H1 (cell line): Measurements from ENCODE around the gene IL17D. TPM values are rescaled to one million over a fixed set of nuclear protein-coding genes. Genes with fewer than 3 reads are reported as not detected.

Experiments
- CTCF ChIA-PET: fragments of 300-600 bp; sonication (Branson Sonifier 250); formaldehyde crosslinking; loops from one replicate; lab custom pipeline; 2021; ENCODE audit not compliant: partially characterized antibody; lab: Charles Lee
- POLR2A ChIA-PET: fragments of 300-600 bp; sonication (Branson Sonifier 250); formaldehyde crosslinking; loops from one replicate; lab custom pipeline; 2021; ENCODE audit warnings: inconsistent platforms; ENCODE audit not compliant: partially characterized antibody; lab: Charles Lee
- DNase-seq, 2 experiments: peaks; one replicate each; pipeline versions ENCODE4 v3.0.0 to v3.0.0-alpha.2; 2010 to 2022; ENCODE audit warnings: low spot score in 2 of 2, low read depth in 1 of 2, mixed read lengths in 1 of 2
- FAIRE-seq: peaks from 2 replicates; lab custom pipeline; 2011; peaks lifted over from hg19 to GRCh38; lab: Jason Lieb, UNC
- H2AFZ ChIP-seq: 2 replicates; pipeline ENCODE4 v1.8.1; 2012; ENCODE audit warnings: low read length, inconsistent platforms
- H2AK5ac ChIP-seq: 2 replicates; pipeline ENCODE4 v1.6.1; 2013; ENCODE audit warnings: low read depth, low read length
- H2BK120ac ChIP-seq: replicated peaks from 2 replicates; pipeline ENCODE3; 2013; ENCODE audit warnings: low read depth, low read length, inconsistent platforms
- H2BK12ac ChIP-seq: 2 replicates; pipeline ENCODE4 v1.6.1; 2013; ENCODE audit warnings: low read depth, low read length
- H2BK15ac ChIP-seq: 2 replicates; pipeline ENCODE4 v1.6.1; 2013; ENCODE audit warnings: low read length
- H2BK20ac ChIP-seq: 2 replicates; pipeline ENCODE4 v1.6.1; 2013; ENCODE audit warnings: low read length
- H2BK5ac ChIP-seq: 2 replicates; pipeline ENCODE4 v1.6.1; 2013; ENCODE audit warnings: low read depth, low read length
- H3K14ac ChIP-seq: 2 replicates; pipeline ENCODE4 v1.6.1; 2013; ENCODE audit warnings: inconsistent platforms; ENCODE audit not compliant: insufficient read length
- H3K18ac ChIP-seq: 2 replicates; pipeline ENCODE4 v1.6.1; 2013; ENCODE audit warnings: low read length; ENCODE audit errors: extremely low read depth
- H3K23ac ChIP-seq: 2 replicates; pipeline ENCODE4 v1.6.1; 2013; ENCODE audit warnings: inconsistent platforms; ENCODE audit not compliant: insufficient read length
- H3K23me2 ChIP-seq: 2 replicates; pipeline ENCODE4 v1.6.1; 2013; ENCODE audit warnings: low read depth, low read length
- H3K27ac ChIP-seq: 2 replicates; pipeline ENCODE4 v1.6.1; 2011; ENCODE audit warnings: low read depth, low read length, inconsistent platforms
- H3K27me3 ChIP-seq, 4 experiments: replicated peaks in 1 of 4; 1 replicate in 1 of 4; 2 replicates in 3 of 4; pipeline versions ENCODE4 v1.6.1 to v1.8.1; 2011 to 2013; ENCODE audit warnings: low read length in 3 of 4, mild to moderate bottlenecking in 3 of 4, inconsistent platforms in 2 of 4, mixed read lengths in 2 of 4, moderate library complexity in 1 of 4; ENCODE audit not compliant: control insufficient read depth in 3 of 4, insufficient read depth in 3 of 4; ENCODE audit errors: extremely low read depth in 1 of 4
- H3K36me3 ChIP-seq, 4 experiments: 2 replicates each; pipeline versions ENCODE4 v1.6.1 to v1.8.1; 2011 to 2013; ENCODE audit warnings: mild to moderate bottlenecking in 4 of 4, low read length in 3 of 4, moderate library complexity in 2 of 4, control low read depth in 1 of 4, inconsistent platforms in 1 of 4; ENCODE audit not compliant: insufficient read depth in 4 of 4, control insufficient read depth in 2 of 4
- H3K4ac ChIP-seq: replicated peaks from 2 replicates; pipeline ENCODE3; 2013; ENCODE audit warnings: low read length, low read depth, mixed read lengths, inconsistent platforms; ENCODE audit not compliant: insufficient read length
- H3K4me1 ChIP-seq, 4 experiments: replicated peaks in 1 of 4; 1 replicate in 1 of 4; 2 replicates in 3 of 4; pipeline versions ENCODE4 v1.6.1 to v1.8.1; 2011 to 2013; ENCODE audit warnings: low read length in 3 of 4, inconsistent platforms in 2 of 4, mixed read lengths in 1 of 4; ENCODE audit not compliant: insufficient read depth in 4 of 4, control insufficient read depth in 3 of 4
- H3K4me2 ChIP-seq, 2 experiments: 2 replicates each; pipeline versions ENCODE4 v1.6.1 to v1.8.1; 2011 to 2013; ENCODE audit warnings: low read depth in 2 of 2, low read length in 2 of 2, control low read depth in 1 of 2, inconsistent platforms in 1 of 2, mild to moderate bottlenecking in 1 of 2; ENCODE audit not compliant: insufficient read depth in 1 of 2
- H3K4me3 ChIP-seq, 4 experiments: fragments of 200-600, 300-600 bp in 1 of 4; sonication (generic), shearing (Covaris generic), sonication (Bioruptor Twin) in 1 of 4; 2 replicates each; pipeline versions ENCODE4 v1.5.1 to v1.8.1; 2011 to 2016; ENCODE audit warnings: low read length in 4 of 4, low read depth in 3 of 4, control low read depth in 2 of 4, inconsistent platforms in 2 of 4, mild to moderate bottlenecking in 2 of 4, mixed read lengths in 1 of 4, moderate library complexity in 1 of 4; ENCODE audit not compliant: insufficient read depth in 2 of 4; ENCODE audit errors: extremely low read depth in 1 of 4
- H3K56ac ChIP-seq: replicated peaks from 2 replicates; pipeline ENCODE3; 2013; ENCODE audit warnings: low read depth, mild to moderate bottlenecking, mixed read lengths, low read length, inconsistent platforms; ENCODE audit not compliant: insufficient read length
- H3K79me1 ChIP-seq: 2 replicates; pipeline ENCODE4 v1.6.1; 2013; ENCODE audit warnings: low read depth, low read length, control low read depth
- H3K79me2 ChIP-seq, 2 experiments: 2 replicates each; pipeline versions ENCODE4 v1.6.1 to v1.8.1; 2012 to 2013; ENCODE audit warnings: low read length in 2 of 2, mild to moderate bottlenecking in 2 of 2, inconsistent platforms in 1 of 2; ENCODE audit not compliant: insufficient read depth in 2 of 2, control insufficient read depth in 1 of 2
- H3K9ac ChIP-seq, 4 experiments: replicated peaks in 1 of 4; 1 replicate in 1 of 4; 2 replicates in 3 of 4; pipeline versions ENCODE4 v1.6.1 to v1.8.1; 2011 to 2013; ENCODE audit warnings: low read depth in 3 of 4, low read length in 3 of 4, control low read depth in 2 of 4, mild to moderate bottlenecking in 2 of 4, moderate library complexity in 2 of 4, inconsistent platforms in 1 of 4; ENCODE audit errors: extremely low read depth in 1 of 4
- H3K9me3 ChIP-seq, 2 experiments: 2 replicates each; pipeline versions ENCODE4 v1.6.1 to v1.8.1; 2012 to 2013; ENCODE audit warnings: mild to moderate bottlenecking in 2 of 2, moderate library complexity in 2 of 2, control low read depth in 1 of 2, inconsistent platforms in 1 of 2, low read depth in 1 of 2, low read length in 1 of 2, mixed read lengths in 1 of 2; ENCODE audit not compliant: insufficient read depth in 2 of 2
- H4K20me1 ChIP-seq, 2 experiments: replicated peaks in 1 of 2; 2 replicates each; pipeline versions ENCODE3 to v1.8.1; 2011 to 2013; ENCODE audit warnings: inconsistent platforms in 2 of 2, low read length in 2 of 2, mild to moderate bottlenecking in 1 of 2; ENCODE audit not compliant: insufficient read depth in 2 of 2, control insufficient read depth in 1 of 2
- H4K5ac ChIP-seq: 2 replicates; pipeline ENCODE4 v1.6.1; 2013; ENCODE audit warnings: low read length, low read depth, mixed read lengths, inconsistent platforms; ENCODE audit not compliant: insufficient read length
- H4K8ac ChIP-seq: 2 replicates; pipeline ENCODE4 v1.8.0; 2013; ENCODE audit warnings: mild to moderate bottlenecking, moderate library complexity, low read length, inconsistent platforms; ENCODE audit not compliant: insufficient read depth; ENCODE audit errors: extremely low read depth
- H4K91ac ChIP-seq: replicated peaks from 2 replicates; pipeline ENCODE3; 2013; ENCODE audit warnings: low read length, mixed read lengths, inconsistent platforms; ENCODE audit not compliant: insufficient read length
- CTBP2 ChIP-seq: IDR thresholded peaks from 2 replicates; pipeline ENCODE4 v1.7.0; 2011; ENCODE audit warnings: borderline replicate concordance, mild to moderate bottlenecking, moderate library complexity, mixed read lengths, low read length; ENCODE audit not compliant: insufficient read depth, insufficient read length
- EGR1 ChIP-seq: IDR thresholded peaks from 2 replicates; pipeline ENCODE4 v1.6.1; 2011; ENCODE audit warnings: low read depth, low read length, borderline replicate concordance
- FOSL1 ChIP-seq: IDR thresholded peaks from 2 replicates; pipeline ENCODE4 v1.6.1; 2011; ENCODE audit warnings: mild to moderate bottlenecking, low read depth, low read length, moderate library complexity; ENCODE audit not compliant: insufficient read depth
- NRF1 ChIP-seq: IDR thresholded peaks from 2 replicates; pipeline ENCODE4 v1.6.1; 2011; ENCODE audit warnings: mild to moderate bottlenecking, low read depth, low read length, improper control_type of control experiment
- POLR2AphosphoS5 ChIP-seq: IDR thresholded peaks from 2 replicates; pipeline ENCODE4 v1.6.1; 2011; ENCODE audit warnings: low read depth, low read length
- SAP30 ChIP-seq: fragments of 300-600 bp; sonication (generic); IDR thresholded peaks from 2 replicates; pipeline ENCODE4 v1.7.1; 2012; ENCODE audit warnings: low read length, moderate library complexity, mild to moderate bottlenecking, inconsistent platforms; ENCODE audit not compliant: insufficient read depth, insufficient replicate concordance
- SIN3A ChIP-seq, 2 experiments: IDR thresholded peaks in 1 of 2; conservative IDR thresholded peaks in 1 of 2; 2 replicates each; pipeline ENCODE4 v1.6.1; 2011 to 2012; ENCODE audit warnings: low read length in 2 of 2, improper control_type of control experiment in 1 of 2, low read depth in 1 of 2, mild to moderate bottlenecking in 1 of 2
- WGBS, 2 experiments: shearing (Covaris generic) in 1 of 2; methylation state at CpG; one replicate each; pipeline versions ENCODE4 v1.1.6 to v1.1.7; 2013 to 2015; ENCODE audit warnings: low lambda C conversion rate in 2 of 2, mixed read lengths in 2 of 2, inconsistent platforms in 1 of 2, low coverage in 1 of 2, missing lambda C conversion rate in 1 of 2; ENCODE audit not compliant: insufficient replicate concordance in 2 of 2, insufficient coverage in 1 of 2, insufficient read length in 1 of 2; ENCODE audit errors: extremely low coverage in 1 of 2, missing lambda C conversion rate in 1 of 2; 5-methylcytosine and 5-hydroxymethylcytosine counted together
- polyA plus RNA-seq, 7 experiments: library from polyadenylated mRNA; depleted of rRNA in 3 of 7; stranded (reverse) in 5 of 7; unstranded in 2 of 7; fragments of >200 nt in 5 of 7; fragments of 200-250 nt in 2 of 7; gene quantifications; 1 replicate in 5 of 7; 2 replicates in 1 of 7; 4 replicates in 1 of 7; pipeline versions ENCODE4 v1.2.1 to v1.2.3, GENCODE V29; 2011 to 2013; ENCODE audit warnings: missing spikeins in 2 of 7, mixed read lengths in 2 of 7
- total RNA-seq: library from RNA; stranded (reverse); fragmentation: NEBNext Ultra II Directional; extraction: Animal tissue kit (Norgen Biotek cat#: 25700); gene quantifications from 2 replicates; pipeline ENCODE4 v1.2.1, GENCODE V29; 2021
- TF ChIP-seq, protein P1 (sequence below): IDR thresholded peaks from 2 replicates; pipeline ENCODE4 v1.6.1; 2011; ENCODE audit warnings: low read length, improper control_type of control experiment
- TF ChIP-seq, protein P2 (sequence below): IDR thresholded peaks from 2 replicates; pipeline ENCODE4 v1.6.1; 2012; ENCODE audit warnings: inconsistent platforms
- TF ChIP-seq, protein P3 (sequence below): IDR thresholded peaks from 2 replicates; pipeline ENCODE4 v1.6.1; 2012; ENCODE audit warnings: low read length, inconsistent platforms

IL17D gene
- total and polyA plus RNA-seq, 2 of the 8 experiments (the other 6 are each of a cell fraction or from before 2014, with no cell fraction given) = 0.56 to 0.59 TPM

DNA sequence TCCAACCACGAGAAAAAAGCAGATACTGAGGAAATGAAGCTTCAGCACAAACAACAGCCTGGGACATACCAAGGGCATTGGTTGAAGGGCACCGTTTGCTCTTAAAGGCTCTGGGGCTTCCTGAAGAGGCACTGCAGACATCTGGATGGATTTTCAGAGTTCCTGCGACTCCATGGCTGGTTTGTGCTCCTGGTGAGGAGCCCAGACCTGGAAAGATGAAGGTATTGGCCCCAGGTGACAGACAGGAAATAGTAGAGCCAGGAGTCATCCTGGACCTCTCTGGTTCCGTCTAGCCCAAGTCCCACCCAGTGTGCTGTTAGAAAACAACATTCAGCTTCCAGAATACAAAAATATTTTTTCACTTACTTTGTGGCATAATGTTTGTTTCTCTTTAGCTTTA lies 6.3 kb downstream of the IL17D start:
- FAIRE-seq (no peak), DNase-seq (no peak)
- no peaks in the 10 kb centered on the region for H4K20me1 ChIP-seq
- H3K14ac ChIP-seq = no peak overlapping the region
- H2BK15ac ChIP-seq = no peak overlapping the region
- H3K9me3 ChIP-seq = no peaks in the 10 kb centered on the region
- no peaks in the 10 kb centered on the region for H3K79me2 ChIP-seq
- ChIA-PET POLR2A (no interaction called here), CTCF (interaction anchor here (0.8 to 3.7 kb wide), 2 partner anchors 119 to 215 kb away, joined by 3 to 11 read pairs; no protein-coding TSS in a partner anchor)
- H3K56ac ChIP-seq = no peak overlapping the region
- no peak overlapping the region for H2AFZ ChIP-seq
- H3K27me3 ChIP-seq = no peaks in the 10 kb centered on the region; a peak in 1 of 7 replicates
- no peak overlapping the region for H4K5ac ChIP-seq
- H4K91ac ChIP-seq = no peak overlapping the region
- no peak overlapping the region for H2AK5ac ChIP-seq
- H3K9ac ChIP-seq = no peak overlapping the region
- H3K36me3 ChIP-seq = no peaks in the 10 kb centered on the region
- H3K4ac ChIP-seq = no peak overlapping the region
- peaks cover 3 to 9% (median 8%) of the 10 kb centered on the region in 4 experiments; a peak in 6 of 7 replicates for H3K4me1 ChIP-seq
- H3K23me2 ChIP-seq = no peaks in the 10 kb centered on the region
- WGBS, 2 experiments = 86% methylated on average over 4 of the region's 4 CpGs; no CpG with 5 or more reads in 1 of the 2 experiments
- no peak overlapping the region for H3K4me3 ChIP-seq
- no peak overlapping the region for H4K8ac ChIP-seq
- no peak overlapping the region for H2BK120ac ChIP-seq
- no peaks in the 10 kb centered on the region for H3K79me1 ChIP-seq
- H2BK20ac ChIP-seq = no peak overlapping the region
- H3K4me2 ChIP-seq = no peak overlapping the region
- no peak overlapping the region for H3K27ac ChIP-seq
- H2BK5ac ChIP-seq = no peak overlapping the region
- no peak overlapping the region for H2BK12ac ChIP-seq
- no peak overlapping the region for H3K18ac ChIP-seq
- no peak overlapping the region for H3K23ac ChIP-seq
- TF ChIP-seq, protein P1, sequence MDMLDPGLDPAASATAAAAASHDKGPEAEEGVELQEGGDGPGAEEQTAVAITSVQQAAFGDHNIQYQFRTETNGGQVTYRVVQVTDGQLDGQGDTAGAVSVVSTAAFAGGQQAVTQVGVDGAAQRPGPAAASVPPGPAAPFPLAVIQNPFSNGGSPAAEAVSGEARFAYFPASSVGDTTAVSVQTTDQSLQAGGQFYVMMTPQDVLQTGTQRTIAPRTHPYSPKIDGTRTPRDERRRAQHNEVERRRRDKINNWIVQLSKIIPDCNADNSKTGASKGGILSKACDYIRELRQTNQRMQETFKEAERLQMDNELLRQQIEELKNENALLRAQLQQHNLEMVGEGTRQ = no peak
- no peak for TF ChIP-seq POLR2AphosphoS5
- TF ChIP-seq SIN3A (conservative IDR thresholded peaks at IDR 0.05 in 1 of 2, IDR thresholded peaks at IDR 0.05 in 1 of 2; ENCODE audit: low read depth in 1 of 2, low read length in 2 of 2) = no peak
- TF ChIP-seq NRF1 = no peak
- TF ChIP-seq, protein P2, sequence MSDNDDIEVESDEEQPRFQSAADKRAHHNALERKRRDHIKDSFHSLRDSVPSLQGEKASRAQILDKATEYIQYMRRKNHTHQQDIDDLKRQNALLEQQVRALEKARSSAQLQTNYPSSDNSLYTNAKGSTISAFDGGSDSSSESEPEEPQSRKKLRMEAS = no peak
- TF ChIP-seq SAP30 = no peak
- no peak for TF ChIP-seq FOSL1
- no peak for TF ChIP-seq CTBP2
- TF ChIP-seq EGR1 = no peak
- TF ChIP-seq, protein P3, sequence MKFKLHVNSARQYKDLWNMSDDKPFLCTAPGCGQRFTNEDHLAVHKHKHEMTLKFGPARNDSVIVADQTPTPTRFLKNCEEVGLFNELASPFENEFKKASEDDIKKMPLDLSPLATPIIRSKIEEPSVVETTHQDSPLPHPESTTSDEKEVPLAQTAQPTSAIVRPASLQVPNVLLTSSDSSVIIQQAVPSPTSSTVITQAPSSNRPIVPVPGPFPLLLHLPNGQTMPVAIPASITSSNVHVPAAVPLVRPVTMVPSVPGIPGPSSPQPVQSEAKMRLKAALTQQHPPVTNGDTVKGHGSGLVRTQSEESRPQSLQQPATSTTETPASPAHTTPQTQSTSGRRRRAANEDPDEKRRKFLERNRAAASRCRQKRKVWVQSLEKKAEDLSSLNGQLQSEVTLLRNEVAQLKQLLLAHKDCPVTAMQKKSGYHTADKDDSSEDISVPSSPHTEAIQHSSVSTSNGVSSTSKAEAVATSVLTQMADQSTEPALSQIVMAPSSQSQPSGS = no peak
